Stimulated activated CD8-positive, alpha-beta memory T cell treated with anti-CD3 and anti-CD28 coated beads, Interleukin-12 subunit alpha, Interleukin-12 subunit beta, amount 100 ng/mL, for 24 hours (primary cell): ENCODE data around the gene CNTFR.
"Not testable (repeated sequence)": the region's sequence is repeated elsewhere in the genome, so short reads cannot be mapped to it uniquely, and the experiment has no call there.

Experiments
- DNase-seq: peaks from one replicate; pipeline ENCODE4 v3.0.0-alpha.2; 2020; ENCODE audit errors: extremely low read depth

The CNTFR gene

GRCh38 chr9:34589636-34590380, at the start of gene CNTFR:
TSS of gene CNTFR (minus strand) at chr9:34589724. CDS start at chr9:34568981, 20,743 bp downstream.
- DNase-seq, result no peak

GRCh38 chr9:34639322-34639721, 49.8 kb upstream of the CNTFR start:
- DNase-seq, result not testable (repeated sequence)

GRCh38 chr9:34638138-34638445, 48.6 kb upstream of the CNTFR start:
- no peak for DNase-seq

- peak; percentile 79 for DNase-seq
Observed at GRCh38 chr9:34637356-34638137, 48.0 kb upstream of the CNTFR start, which contains the start of gene SIGMAR1. TSS of gene SIGMAR1 (minus strand) at chr9:34637787. CDS start at chr9:34637697, 90 bp downstream.

DNA sequence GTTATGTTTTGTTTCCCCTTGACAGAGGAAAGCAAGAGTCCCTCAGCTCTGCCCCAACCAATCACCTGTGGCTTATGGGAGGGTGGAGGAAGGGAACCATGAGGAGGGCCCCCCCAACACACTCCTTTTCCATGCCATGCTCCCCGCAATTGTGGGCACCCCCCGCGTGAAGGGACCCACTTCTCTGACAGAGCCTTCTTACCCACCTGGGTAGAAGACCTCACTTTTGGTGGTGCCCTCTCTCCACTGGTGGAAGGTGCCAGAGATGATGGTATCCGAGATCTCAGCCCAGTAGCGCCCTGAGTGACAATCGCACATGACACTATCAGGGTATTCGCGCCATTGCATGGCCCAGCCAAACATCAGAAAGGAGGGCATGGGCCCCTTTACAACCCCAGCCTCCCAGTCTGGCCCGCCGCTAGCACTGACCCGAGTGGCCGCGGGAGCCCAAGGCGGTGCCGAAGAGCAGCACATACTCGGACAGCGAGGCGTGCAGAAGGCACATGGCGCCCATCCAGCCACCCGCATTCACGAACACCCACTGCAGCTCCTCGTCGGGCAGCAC, 47.3 kb upstream of the CNTFR start:
- DNase-seq, result no peak

DNA sequence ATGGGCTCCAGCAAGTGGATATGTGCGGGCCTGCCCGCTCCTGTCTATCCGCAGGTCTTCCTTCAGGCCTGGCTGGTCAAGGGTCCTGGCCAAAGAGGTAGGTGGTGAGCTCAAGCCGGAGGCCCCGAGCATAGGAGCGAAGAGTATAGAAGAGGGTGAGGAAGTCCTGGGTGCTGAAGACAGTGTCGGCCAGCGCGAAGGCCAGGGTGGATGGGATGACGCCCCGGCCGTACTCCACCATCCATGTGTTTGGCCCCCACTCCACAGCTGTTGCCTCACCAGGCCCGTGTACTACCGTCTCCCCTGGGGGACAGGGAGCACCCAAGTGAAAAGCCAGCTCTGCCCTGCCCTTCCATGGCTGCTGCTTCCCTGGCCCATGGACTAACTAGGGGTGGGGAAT, 46.0 kb upstream of the CNTFR start:
- no peak for DNase-seq

DNA sequence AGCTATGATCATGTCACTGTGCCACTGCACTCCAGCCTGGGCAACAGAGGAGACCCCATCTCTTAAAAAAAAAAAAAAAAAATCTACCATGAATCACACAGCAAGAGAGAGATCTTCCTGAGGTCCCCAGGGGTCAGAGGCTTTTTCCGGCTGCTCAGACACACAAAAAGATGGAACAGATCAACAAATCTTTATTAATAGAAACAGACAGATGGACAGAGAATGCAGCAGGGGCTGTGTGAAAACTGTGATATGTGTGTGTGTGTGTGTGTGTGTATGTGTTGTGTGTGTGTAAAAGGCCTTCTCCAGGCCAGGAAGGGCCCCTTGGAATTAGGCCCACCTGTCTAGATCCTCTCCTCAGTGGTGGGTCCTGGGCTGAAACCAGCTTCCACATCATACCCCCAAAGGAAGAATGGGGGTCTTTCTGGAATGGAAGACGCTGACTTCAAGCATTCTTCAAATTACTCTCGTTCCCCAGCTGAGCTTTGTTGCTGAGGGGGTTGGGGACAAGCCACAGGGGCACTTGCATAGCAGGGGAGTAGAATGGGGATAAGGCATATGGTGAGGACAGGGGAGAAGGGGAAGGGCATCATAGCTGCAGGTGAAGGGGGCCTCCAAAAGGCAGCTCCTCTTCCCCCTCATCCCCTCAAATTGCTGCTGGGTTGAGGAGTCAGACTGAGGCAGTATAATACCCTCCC, 45.2 kb upstream of the CNTFR start:
- no peak for DNase-seq

DNA sequence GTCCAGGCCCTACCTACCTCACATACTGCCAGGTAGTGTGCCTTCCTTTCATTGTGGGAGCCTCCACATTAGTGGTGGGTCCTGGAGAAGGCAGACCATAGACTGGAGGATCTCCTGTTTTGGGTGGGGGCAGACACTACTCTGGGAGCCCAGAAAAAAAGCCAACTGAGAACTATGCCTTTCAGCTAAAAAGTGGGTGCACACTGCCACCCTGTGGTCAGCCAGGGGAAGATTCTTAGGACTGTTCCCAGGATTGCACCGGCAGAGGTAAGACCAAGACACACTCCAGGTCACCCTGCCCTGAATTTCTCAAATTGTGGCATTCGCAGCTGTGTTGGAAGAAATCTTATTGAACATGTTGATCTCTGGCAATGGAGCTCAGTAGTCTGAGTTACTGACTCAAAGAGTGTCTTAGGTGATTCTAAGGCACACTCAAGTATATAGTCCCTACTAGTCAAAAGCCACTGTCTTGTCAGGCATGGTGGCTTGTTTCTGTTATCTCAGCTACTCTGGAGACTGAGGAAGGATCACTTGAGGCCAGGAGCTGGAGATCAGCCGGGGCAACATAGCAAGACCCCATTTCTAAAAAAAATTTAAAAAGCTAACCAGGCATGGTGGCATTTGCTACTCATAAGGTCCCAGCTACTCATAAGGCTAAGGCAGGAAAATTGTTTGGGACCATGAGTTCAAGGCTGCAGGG, 44.5 kb upstream of the CNTFR start:
- no peak for DNase-seq

GRCh38 chr9:34633166-34633565, 43.6 kb upstream of the CNTFR start:
- DNase-seq, result no peak

DNA sequence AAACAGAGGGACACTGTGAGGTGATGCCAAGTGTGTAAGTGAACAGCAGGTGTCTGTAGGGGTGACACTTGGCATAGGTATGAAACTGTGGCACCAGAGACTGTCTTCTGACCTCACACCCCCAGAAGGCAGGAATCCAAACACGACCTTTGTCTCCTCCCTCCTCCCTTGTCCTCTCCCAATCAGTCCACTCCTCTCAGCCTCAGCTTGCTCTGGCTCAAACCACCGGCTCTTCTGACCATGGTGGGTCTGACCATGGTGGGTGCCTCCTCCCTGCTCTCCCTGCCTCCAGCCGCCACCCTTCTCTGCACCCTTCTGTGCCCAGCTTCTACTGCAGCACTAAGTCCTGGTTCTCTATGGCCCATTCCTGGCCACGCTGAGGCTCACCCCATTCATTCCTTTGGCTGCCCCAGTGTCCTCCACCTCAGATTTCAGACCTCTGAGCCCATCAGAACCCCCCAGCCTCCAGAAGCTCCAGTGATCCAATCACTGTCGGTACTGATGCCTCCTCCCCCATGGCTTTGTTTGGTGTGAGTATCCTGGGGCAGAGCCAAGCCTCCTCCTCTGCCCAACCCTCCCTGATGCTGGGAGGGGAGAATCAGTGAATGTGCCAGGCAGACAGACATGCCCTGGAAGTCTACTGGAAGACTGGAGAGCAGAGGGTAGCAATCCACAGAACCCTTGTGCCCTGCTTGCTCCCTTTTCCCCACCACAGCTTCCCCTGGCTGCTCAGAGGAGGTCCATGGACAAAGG, 41.1 kb upstream of the CNTFR start:
- DNase-seq, result no peak

DNA sequence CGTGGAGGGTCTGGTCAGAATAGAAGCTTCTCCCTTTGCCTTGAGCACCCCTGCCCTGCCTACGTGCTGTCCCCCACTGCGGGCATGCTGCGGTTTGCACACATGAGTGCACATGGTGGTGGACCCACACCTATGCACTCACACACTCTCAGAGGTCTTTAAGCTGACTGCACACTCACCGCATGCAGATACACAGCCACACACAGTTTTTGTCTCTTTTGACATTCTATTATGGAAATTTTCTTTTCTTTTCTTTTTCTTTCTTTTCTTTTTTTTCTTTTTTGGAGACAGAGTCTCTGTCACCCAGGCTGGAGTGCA, 39.9 kb upstream of the CNTFR start:
- no peak for DNase-seq

DNA sequence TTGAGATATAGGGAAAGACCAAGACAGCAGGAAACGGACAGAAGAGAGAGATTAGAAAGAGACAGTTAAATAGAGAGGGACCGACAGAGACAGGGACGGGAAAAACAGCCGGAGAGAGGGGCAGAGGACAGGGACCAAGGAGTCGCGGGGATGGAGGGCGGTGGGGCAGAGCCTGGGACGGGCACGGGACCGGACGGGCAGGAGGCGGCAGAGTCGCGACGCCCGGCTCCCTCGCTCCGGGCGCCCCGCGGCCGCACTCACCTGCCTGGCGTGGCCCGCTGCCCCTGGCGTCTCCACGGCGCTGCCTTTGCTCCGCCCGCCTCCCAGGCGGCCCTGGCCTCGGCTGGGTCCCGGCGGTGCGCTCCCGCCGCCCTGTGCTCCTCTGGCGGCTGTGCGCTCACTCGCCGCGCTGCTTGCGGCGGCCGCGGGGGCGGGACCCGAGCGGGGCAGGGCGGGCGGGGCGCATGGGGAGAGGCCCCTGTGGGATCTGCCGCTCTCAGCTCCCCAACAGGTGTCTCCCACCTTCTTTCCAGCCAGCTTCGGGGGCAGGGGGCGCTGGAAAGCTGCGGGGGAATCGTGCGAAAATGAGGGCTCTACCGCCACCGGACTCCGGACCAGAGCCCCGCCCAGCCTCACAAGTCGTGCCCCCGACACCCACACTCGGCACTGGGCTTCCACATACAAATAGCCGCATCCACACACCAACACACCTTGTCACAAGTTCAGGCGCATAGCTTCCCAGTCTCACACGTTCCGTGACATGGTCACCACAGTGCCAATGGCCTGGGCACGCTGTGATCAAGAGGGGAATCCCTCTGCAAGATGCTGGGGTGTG, 39.3 kb upstream of the CNTFR start, which contains the start of gene ARID3C:
Gene ARID3C (minus strand): TSS at position 411 of the 835 bp plus-strand sequence. CDS start 1,052 bp downstream, outside the sequence.
- DNase-seq, result no peak

- no peak for DNase-seq
Observed at GRCh38 chr9:34627716-34628655, 38.5 kb upstream of the CNTFR start.

GRCh38 chr9:34625186-34625486, 35.6 kb upstream of the CNTFR start:
- no peak for DNase-seq

DNA sequence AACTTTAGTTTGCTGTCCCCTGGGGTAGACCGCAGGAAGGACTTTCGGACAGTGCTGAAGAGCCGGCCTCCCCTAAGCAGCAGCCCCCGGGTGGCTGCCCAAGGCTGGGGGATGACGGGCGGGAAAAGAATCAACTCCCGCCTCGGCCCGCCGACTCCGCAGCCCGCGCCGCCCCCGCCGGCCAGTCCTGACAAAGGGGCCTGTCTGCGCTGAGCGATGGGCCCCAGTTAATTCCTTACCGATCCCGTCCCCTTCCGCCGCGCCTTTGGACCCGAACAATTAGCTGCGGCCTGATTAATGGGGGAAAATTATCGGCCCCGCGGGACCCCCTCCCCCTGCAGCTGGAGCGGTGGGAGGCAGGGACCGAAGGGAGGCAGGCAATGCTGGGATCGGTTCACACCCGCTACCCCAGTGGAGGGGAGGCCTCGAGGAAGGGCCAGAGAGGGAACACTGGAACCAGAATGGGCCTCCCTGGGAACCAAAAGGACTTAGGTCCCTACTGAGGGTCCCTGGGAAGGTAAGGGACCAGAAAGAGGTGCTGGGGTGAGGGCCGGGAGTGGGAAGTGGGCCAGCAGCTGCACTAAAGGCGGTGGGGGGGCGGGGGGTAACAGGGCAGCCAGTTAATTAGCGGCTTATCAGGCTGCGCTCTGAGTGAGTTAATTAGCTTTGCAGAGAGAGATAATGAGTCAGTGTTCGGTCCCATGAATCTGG, 35.1 kb upstream of the CNTFR start:
- no peak for DNase-seq

- no peak for DNase-seq
Observed at GRCh38 chr9:34623374-34624235, 34.1 kb upstream of the CNTFR start.
